ENCODE measurements around the gene SECISBP2L.

Gene SECISBP2L

DNA sequence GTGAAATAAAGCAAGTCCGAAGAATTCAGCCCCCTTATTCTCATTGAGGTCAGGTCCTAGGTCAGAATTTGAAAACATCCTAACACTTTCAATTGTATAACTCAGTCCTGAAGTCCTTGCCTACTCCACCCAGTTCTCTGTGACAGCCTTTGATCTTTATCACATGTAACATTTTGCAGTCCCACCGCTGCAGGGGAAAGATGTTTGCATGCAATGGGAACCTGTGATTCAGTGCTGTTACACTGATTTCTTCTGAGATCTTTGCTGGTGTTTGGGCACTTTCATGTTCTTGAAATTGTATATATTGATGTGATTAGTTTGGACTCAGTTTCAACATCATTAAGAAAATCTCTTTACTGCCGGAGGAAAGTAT lies 18.0 kb upstream of the SECISBP2L start:
- no peak overlapping the region for H3K4me3 ChIP-seq (replicated peaks in 1 of 2; ENCODE audit: low read depth in 2 of 2, low read length in 2 of 2)
- DNase-seq (ENCODE audit: low read depth in 2 of 2), result no peak
- TF ChIP-seq CTCF (IDR thresholded peaks at IDR 0.05; ENCODE audit: low read depth, low read length), result no peak

DNA sequence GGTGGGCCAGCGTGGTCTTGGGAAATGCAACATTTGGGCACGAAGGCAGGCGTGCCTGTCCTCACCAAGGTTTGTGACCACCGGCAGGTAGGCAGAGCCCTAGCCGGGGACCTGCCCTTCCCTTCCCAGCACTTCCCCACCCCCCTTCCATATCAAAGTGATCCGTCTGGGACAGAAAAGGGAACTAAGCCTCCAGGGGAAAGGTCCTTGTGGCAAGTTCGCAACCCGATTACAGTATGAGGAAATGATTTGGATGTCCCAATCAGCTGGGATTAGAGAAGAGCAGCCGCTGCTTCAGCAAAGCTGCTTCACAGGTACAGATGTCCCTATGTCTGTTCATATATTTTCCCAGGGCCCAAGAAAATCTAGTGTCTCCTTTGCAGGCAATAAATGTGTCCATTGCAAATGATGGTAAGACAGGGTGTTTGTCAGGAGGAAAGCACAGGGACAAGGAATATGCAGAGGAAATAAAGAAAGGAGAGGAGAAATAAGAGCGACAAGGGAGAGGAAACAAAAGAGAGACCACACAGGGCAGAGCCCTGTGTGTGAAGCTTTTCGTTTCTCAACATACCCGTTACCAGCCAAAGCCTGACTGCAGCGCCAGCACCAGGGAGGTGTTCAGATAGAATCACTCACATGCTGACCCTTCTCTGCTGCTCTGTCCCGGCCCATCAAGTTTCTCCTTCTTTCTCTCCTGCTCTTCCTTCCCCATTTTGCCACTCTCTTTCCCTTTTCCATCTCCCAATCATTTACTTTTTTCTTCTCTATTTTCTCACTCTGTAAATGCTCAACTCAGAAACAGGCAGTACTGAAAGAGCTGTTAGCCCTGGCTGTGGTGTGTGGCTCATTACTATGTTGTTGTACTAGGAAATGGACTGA lies 17.4 kb upstream of the SECISBP2L start:
- DNase-seq (ENCODE audit: low read depth in 2 of 2), result no peak
- TF ChIP-seq CTCF (IDR thresholded peaks at IDR 0.05; ENCODE audit: low read depth, low read length), result no peak
- H3K4me3 ChIP-seq (replicated peaks in 1 of 2; ENCODE audit: low read depth in 2 of 2, low read length in 2 of 2), result no peak overlapping the region

- DNase-seq (ENCODE audit: low read depth in 2 of 2), result no peak
- TF ChIP-seq CTCF (IDR thresholded peaks at IDR 0.05; ENCODE audit: low read depth, low read length), result no peak
- no peak overlapping the region for H3K4me3 ChIP-seq (replicated peaks in 1 of 2; ENCODE audit: low read depth in 2 of 2, low read length in 2 of 2)
Measured at GRCh38 chr15:49062900-49063299, 16.7 kb upstream of the SECISBP2L start.

- H3K4me3 ChIP-seq (replicated peaks in 1 of 2; ENCODE audit: low read depth in 2 of 2, low read length in 2 of 2), result no peak overlapping the region
- TF ChIP-seq CTCF (IDR thresholded peaks at IDR 0.05; ENCODE audit: low read depth, low read length), result no peak
- DNase-seq (ENCODE audit: low read depth in 2 of 2), result peak in 1 of 2 donors; percentile 70
Measured at GRCh38 chr15:49060710-49061495, 14.7 kb upstream of the SECISBP2L start.

DNA sequence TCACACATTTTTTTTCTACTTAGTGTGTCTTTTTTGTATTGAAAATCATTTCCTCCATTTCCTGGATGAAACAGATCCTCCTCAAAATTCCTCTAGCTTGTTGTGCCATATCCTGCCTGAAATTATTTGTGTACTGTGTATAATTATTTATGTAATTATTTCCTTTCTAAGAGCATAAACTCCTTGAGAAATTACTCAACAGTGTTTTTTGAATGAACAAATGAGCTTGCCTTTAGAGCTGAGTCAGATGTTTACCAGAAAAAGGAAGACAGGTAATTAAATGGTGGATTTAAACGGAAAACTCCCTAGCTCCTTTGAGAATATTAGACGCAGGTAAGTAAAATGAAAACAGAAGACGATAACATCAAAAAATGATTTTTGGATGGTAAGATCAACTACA lies 13.2 kb upstream of the SECISBP2L start:
- DNase-seq (ENCODE audit: low read depth in 2 of 2), result no peak
- no peak for TF ChIP-seq CTCF (IDR thresholded peaks at IDR 0.05; ENCODE audit: low read depth, low read length)
- no peak overlapping the region for H3K4me3 ChIP-seq (replicated peaks in 1 of 2; ENCODE audit: low read depth in 2 of 2, low read length in 2 of 2)

- DNase-seq (ENCODE audit: low read depth in 2 of 2), result no peak
- H3K4me3 ChIP-seq (replicated peaks in 1 of 2; ENCODE audit: low read depth in 2 of 2, low read length in 2 of 2), result no peak overlapping the region
- TF ChIP-seq CTCF (IDR thresholded peaks at IDR 0.05; ENCODE audit: low read depth, low read length), result no peak
Measured at GRCh38 chr15:49058559-49058958, 12.3 kb upstream of the SECISBP2L start.

All from cardiac fibroblast (primary cell).